Osteocyte (in vitro differentiated cells): ENCODE data around the gene NAGLU. TPM values are rescaled to one million over a fixed set of nuclear protein-coding genes. Genes with fewer than 3 reads are reported as not detected.
"Not testable (repeated sequence)": the region's sequence is repeated elsewhere in the genome, so short reads cannot be mapped to it uniquely, and the experiment has no call there.

ENCODE experiments used
- DNase-seq: peaks from one replicate; pipeline ENCODE4 v3.0.0; 2021; ENCODE audit warnings: mixed read lengths; ENCODE audit not compliant: unreplicated experiment; ENCODE audit errors: extremely low spot score
- H3K27ac Mint-ChIP-seq: one replicate; pipeline ENCODE4 v1.8.0; 2021; ENCODE audit warnings: mild to moderate bottlenecking, mixed read lengths; ENCODE audit not compliant: unreplicated experiment
- H3K27me3 Mint-ChIP-seq: one replicate; pipeline ENCODE4 v1.8.0; 2021; ENCODE audit warnings: mixed read lengths; ENCODE audit not compliant: unreplicated experiment
- H3K36me3 Mint-ChIP-seq: one replicate; pipeline ENCODE4 v1.8.0; 2021; ENCODE audit warnings: mixed read lengths; ENCODE audit not compliant: unreplicated experiment
- H3K4me1 Mint-ChIP-seq: one replicate; pipeline ENCODE4 v1.8.0; 2021; ENCODE audit warnings: mixed read lengths; ENCODE audit not compliant: unreplicated experiment
- H3K4me3 Mint-ChIP-seq: one replicate; pipeline ENCODE4 v1.8.0; 2021; ENCODE audit warnings: mild to moderate bottlenecking, moderate library complexity, mixed read lengths; ENCODE audit not compliant: unreplicated experiment
- H3K9me3 Mint-ChIP-seq: one replicate; pipeline ENCODE4 v1.8.0; 2021; ENCODE audit warnings: mixed read lengths; ENCODE audit not compliant: unreplicated experiment
- total RNA-seq: library from RNA; stranded (reverse); gene quantifications from 2 replicates; pipeline ENCODE4 v1.2.1, GENCODE V29; 2021
- TF ChIP-seq, protein P1 (sequence below): fragments of 200-600 bp; sonication (generic); IDR thresholded peaks from 2 replicates; pipeline ENCODE4 v1.5.0; 2021; ENCODE audit warnings: antibody characterized with exemption, mild to moderate bottlenecking, moderate library complexity

Gene NAGLU
- total RNA-seq, 1 donor from 2014 or later = 86.5 TPM

DNA sequence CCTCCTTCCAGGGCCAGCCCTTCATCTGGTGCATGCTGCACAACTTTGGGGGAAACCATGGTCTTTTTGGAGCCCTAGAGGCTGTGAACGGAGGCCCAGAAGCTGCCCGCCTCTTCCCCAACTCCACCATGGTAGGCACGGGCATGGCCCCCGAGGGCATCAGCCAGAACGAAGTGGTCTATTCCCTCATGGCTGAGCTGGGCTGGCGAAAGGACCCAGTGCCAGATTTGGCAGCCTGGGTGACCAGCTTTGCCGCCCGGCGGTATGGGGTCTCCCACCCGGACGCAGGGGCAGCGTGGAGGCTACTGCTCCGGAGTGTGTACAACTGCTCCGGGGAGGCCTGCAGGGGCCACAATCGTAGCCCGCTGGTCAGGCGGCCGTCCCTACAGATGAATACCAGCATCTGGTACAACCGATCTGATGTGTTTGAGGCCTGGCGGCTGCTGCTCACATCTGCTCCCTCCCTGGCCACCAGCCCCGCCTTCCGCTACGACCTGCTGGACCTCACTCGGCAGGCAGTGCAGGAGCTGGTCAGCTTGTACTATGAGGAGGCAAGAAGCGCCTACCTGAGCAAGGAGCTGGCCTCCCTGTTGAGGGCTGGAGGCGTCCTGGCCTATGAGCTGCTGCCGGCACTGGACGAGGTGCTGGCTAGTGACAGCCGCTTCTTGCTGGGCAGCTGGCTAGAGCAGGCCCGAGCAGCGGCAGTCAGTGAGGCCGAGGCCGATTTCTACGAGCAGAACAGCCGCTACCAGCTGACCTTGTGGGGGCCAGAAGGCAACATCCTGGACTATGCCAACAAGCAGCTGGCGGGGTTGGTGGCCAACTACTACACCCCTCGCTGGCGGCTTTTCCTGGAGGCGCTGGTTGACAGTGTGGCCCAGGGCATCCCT lies 7.4 kb downstream of the NAGLU start:
- Mint-ChIP-seq H3K9me3 (no peaks in the 10 kb centered on the region), H3K27ac (no peak overlapping the region), H3K27me3 (no peaks in the 10 kb centered on the region), H3K36me3 (peaks cover 11% of the 10 kb centered on the region), H3K4me1 (peaks cover 5% of the 10 kb centered on the region), H3K4me3 (no peak overlapping the region)
- TF ChIP-seq, protein P1, sequence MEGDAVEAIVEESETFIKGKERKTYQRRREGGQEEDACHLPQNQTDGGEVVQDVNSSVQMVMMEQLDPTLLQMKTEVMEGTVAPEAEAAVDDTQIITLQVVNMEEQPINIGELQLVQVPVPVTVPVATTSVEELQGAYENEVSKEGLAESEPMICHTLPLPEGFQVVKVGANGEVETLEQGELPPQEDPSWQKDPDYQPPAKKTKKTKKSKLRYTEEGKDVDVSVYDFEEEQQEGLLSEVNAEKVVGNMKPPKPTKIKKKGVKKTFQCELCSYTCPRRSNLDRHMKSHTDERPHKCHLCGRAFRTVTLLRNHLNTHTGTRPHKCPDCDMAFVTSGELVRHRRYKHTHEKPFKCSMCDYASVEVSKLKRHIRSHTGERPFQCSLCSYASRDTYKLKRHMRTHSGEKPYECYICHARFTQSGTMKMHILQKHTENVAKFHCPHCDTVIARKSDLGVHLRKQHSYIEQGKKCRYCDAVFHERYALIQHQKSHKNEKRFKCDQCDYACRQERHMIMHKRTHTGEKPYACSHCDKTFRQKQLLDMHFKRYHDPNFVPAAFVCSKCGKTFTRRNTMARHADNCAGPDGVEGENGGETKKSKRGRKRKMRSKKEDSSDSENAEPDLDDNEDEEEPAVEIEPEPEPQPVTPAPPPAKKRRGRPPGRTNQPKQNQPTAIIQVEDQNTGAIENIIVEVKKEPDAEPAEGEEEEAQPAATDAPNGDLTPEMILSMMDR = no peak
- no peak for DNase-seq

DNA sequence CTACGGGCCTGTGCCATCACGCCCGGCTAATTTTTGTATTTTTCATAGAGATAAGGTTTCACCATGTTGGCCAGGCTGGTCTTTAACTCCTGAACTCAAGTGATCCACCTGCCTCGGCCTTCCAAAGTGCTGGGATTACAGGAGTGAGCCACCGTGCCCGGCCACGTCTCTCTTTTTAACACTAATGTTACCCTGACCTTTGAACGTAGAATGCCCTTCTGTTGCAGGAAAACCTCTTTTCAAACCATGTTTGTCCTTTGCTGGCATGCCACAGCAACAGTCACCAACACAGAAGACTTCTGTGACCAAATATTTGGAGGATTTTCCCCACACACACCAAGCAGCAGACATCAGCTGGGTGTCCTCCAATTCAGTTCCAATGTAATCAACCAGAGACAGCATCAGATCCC lies 8.8 kb downstream of the NAGLU start:
- Mint-ChIP-seq H3K9me3 (no peaks in the 10 kb centered on the region), H3K4me1 (no peaks in the 10 kb centered on the region), H3K27me3 (no peaks in the 10 kb centered on the region), H3K4me3 (no peak overlapping the region), H3K36me3 (peaks cover 6% of the 10 kb centered on the region), H3K27ac (peak overlapping the region; percentile 18)
- no peak for DNase-seq
- TF ChIP-seq, protein P1 = no peak

DNA sequence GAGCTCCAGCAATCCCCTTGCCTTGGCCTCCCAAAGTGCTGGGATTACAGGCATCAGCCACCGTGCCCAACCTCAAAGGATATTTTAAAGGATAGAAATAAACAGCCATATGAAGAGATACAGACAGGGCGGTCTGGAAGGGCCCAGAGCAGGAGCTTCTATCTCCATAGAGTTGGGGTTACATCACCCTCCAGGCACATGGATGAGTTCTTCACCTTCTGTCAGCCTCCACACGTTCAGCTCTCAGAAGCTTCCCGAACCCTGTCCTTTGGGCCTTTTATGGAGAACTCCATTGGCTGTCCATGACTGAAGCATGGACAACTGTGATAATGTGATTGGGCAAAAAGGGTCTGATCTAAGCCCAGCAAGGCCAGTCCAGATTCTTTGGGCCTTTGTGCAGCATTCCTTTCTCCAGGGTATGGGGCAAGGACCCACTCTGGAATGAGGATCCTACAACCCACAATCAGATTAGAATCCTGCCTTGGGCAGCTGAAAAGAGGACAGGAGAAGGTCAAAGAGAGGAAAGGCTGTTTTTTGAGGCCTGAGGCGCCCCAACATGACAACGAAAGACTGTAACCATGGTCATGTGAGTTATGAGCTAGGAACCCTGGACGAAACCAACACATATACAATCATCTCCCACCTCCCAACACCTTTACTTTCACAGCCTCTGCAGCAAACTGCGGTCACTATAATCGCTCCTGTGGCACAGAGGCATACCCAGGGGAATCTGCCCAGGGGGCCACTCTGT lies 9.9 kb downstream of the NAGLU start:
- not testable (repeated sequence) for H3K4me1 Mint-ChIP-seq, H3K4me3 Mint-ChIP-seq, H3K36me3 Mint-ChIP-seq, H3K9me3 Mint-ChIP-seq, H3K27me3 Mint-ChIP-seq, DNase-seq
- peak overlapping the region; percentile 34 for H3K27ac Mint-ChIP-seq

DNA sequence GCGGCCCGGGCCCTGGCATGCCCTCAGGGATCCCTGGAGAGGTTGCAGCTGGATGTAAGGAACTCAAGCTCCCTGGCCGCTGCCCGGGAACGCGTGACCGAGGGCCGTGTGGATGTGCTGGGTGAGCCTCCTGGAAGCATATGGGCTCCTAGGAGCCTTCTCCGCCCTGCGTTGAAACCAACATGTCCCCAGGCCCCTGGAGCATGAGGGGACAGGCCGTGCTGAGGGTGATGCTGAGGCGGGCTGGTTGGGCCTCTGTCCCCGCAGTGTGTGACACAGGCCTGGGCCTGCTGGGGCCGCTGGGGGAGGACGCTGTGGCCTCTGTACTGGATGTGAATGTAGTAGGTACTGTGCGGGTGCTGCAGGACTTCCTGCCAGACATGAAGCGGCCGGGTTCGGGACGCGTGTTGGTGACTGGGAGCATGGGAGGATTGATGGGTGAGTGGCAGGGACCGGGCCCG lies 11.0 kb downstream of the NAGLU start:
- TF ChIP-seq, protein P1 = no peak
- Mint-ChIP-seq H3K27ac (no peak overlapping the region), H3K4me3 (no peak overlapping the region), H3K9me3 (no peaks in the 10 kb centered on the region), H3K27me3 (no peaks in the 10 kb centered on the region), H3K36me3 (peaks cover 10% of the 10 kb centered on the region), H3K4me1 (peaks cover 3% of the 10 kb centered on the region)
- no peak for DNase-seq

- Mint-ChIP-seq H3K27ac (no peak overlapping the region), H3K4me3 (no peak overlapping the region), H3K27me3 (no peaks in the 10 kb centered on the region), H3K9me3 (no peaks in the 10 kb centered on the region), H3K4me1 (peaks cover 3% of the 10 kb centered on the region), H3K36me3 (peaks cover 10% of the 10 kb centered on the region)
- TF ChIP-seq, protein P1 = no peak
- no peak for DNase-seq
Measured at GRCh38 chr17:42547698-42548069, 11.6 kb downstream of the NAGLU start.
